Ascending aorta (tissue), 2 donors: ENCODE results near the gene ARAP2. TPM values are rescaled to one million over a fixed set of nuclear protein-coding genes. Genes with fewer than 3 reads are reported as not detected.

Experiments used
- DNase-seq, 2 donors: peaks; one replicate each; pipeline ENCODE4 v3.0.0-alpha.2; 2019; ENCODE audit warnings: low spot score in 2 of 2
- H3K27ac ChIP-seq, 2 donors: fragments of 200-600 bp; sonication (generic); one replicate each; pipeline ENCODE4 v1.5.1; 2016 to 2017; ENCODE audit warnings: mild to moderate bottlenecking in 1 of 2
- H3K27me3 ChIP-seq: fragments of 200-600 bp; sonication (generic); one replicate; pipeline ENCODE4 v1.5.1; 2017
- H3K36me3 ChIP-seq, 2 donors: fragments of 200-600 bp; sonication (generic); one replicate each; pipeline ENCODE4 v1.5.1; 2016
- H3K4me1 ChIP-seq, 2 donors: fragments of 200-600 bp; sonication (generic); one replicate each; pipeline ENCODE4 v1.5.1; 2016 to 2017; ENCODE audit warnings: mild to moderate bottlenecking in 1 of 2
- H3K4me3 ChIP-seq, 2 donors: fragments of 200-600 bp; sonication (generic); one replicate each; pipeline ENCODE4 v1.5.1; 2016 to 2017; ENCODE audit warnings: mild to moderate bottlenecking in 1 of 2
- H3K9me3 ChIP-seq, 2 donors: fragments of 200-600 bp; sonication (generic); one replicate each; pipeline ENCODE4 v1.5.1; 2016
- CTCF ChIP-seq, 3 experiments: fragments of 200-600 bp in 2 of 3; fragments of 450-650 bp in 1 of 3; sonication (generic) in 2 of 3; IDR thresholded peaks; one replicate each; pipeline ENCODE4 v1.5.1; 2016 to 2019; ENCODE audit warnings: antibody characterized with exemption in 3 of 3, mild to moderate bottlenecking in 1 of 3, moderate library complexity in 1 of 3
- intact Hi-C: fragments of 100-400 bp; cut with DNase I; formaldehyde crosslinking; loops from one replicate; pipeline ENCODE4 v1.15.1; 2023
- total RNA-seq: library from RNA; depleted of rRNA; stranded (reverse); fragments of >200 nt; gene quantifications from one replicate; pipeline ENCODE4 v1.1.0, GENCODE V29; 2016

ARAP2 gene
- total RNA-seq, 1 donor from 2014 or later: 12.2 TPM

GRCh38 chr4:36206603-36207311 is 37.6 kb downstream of the ARAP2 start:
- H3K27ac ChIP-seq: no peak overlapping the region
- intact Hi-C loops: no loop called here

GRCh38 chr4:36206012-36206411 is 38.3 kb downstream of the ARAP2 start:
- TF ChIP-seq CTCF (IDR thresholded peaks at IDR 0.05): no peak
- no peak for DNase-seq
- H3K4me3 ChIP-seq: no peak overlapping the region
- no peaks in the 10 kb centered on the region for H3K36me3 ChIP-seq
- H3K27ac ChIP-seq: no peak overlapping the region
- no peaks in the 10 kb centered on the region for H3K4me1 ChIP-seq
- intact Hi-C loops: no loop called here
- H3K27me3 ChIP-seq: no peaks in the 10 kb centered on the region
- no peaks in the 10 kb centered on the region for H3K9me3 ChIP-seq

More at GRCh38 chr4:36206603-36207311, 37.6 kb downstream of the ARAP2 start:
- no peak for DNase-seq
- H3K36me3 ChIP-seq: no peaks in the 10 kb centered on the region
- no peak overlapping the region for H3K4me3 ChIP-seq
- H3K9me3 ChIP-seq: no peaks in the 10 kb centered on the region
- no peak for TF ChIP-seq CTCF (IDR thresholded peaks at IDR 0.05)
- no peaks in the 10 kb centered on the region for H3K27me3 ChIP-seq
- no peaks in the 10 kb centered on the region for H3K4me1 ChIP-seq

GRCh38 chr4:36198861-36199260 is 45.5 kb downstream of the ARAP2 start:
- DNase-seq: no peak
- no peak overlapping the region for H3K27ac ChIP-seq

GRCh38 chr4:36198068-36198808 is 46.1 kb downstream of the ARAP2 start:
- no peak for DNase-seq
- Histone ChIP-seq H3K4me1 (no peaks in the 10 kb centered on the region), H3K4me3 (no peak overlapping the region), H3K9me3 (no peaks in the 10 kb centered on the region), H3K27me3 (no peaks in the 10 kb centered on the region), H3K27ac (no peak overlapping the region), H3K36me3 (no peaks in the 10 kb centered on the region)
- intact Hi-C loops: no loop called here
- TF ChIP-seq CTCF (IDR thresholded peaks at IDR 0.05): no peak

More at GRCh38 chr4:36198861-36199260, 45.5 kb downstream of the ARAP2 start:
- intact Hi-C loops: no loop called here
- TF ChIP-seq CTCF (IDR thresholded peaks at IDR 0.05): no peak
- no peak overlapping the region for H3K4me3 ChIP-seq
- H3K36me3 ChIP-seq: no peaks in the 10 kb centered on the region
- H3K27me3 ChIP-seq: no peaks in the 10 kb centered on the region
- H3K9me3 ChIP-seq: no peaks in the 10 kb centered on the region
- no peaks in the 10 kb centered on the region for H3K4me1 ChIP-seq

- no peak overlapping the region for H3K4me3 ChIP-seq
- no peak for DNase-seq
- H3K9me3 ChIP-seq: no peaks in the 10 kb centered on the region
- H3K27me3 ChIP-seq: no peaks in the 10 kb centered on the region
- no peak overlapping the region for H3K27ac ChIP-seq
- no peak for TF ChIP-seq CTCF (IDR thresholded peaks at IDR 0.05)
- H3K36me3 ChIP-seq: no peaks in the 10 kb centered on the region
- intact Hi-C loops: no loop called here
- no peaks in the 10 kb centered on the region for H3K4me1 ChIP-seq
Measured at GRCh38 chr4:36197501-36197900, 46.8 kb downstream of the ARAP2 start.
